ENCODE measurements around the gene PLEKHA1. TPM values are rescaled to one million over a fixed set of nuclear protein-coding genes. Genes with fewer than 3 reads are reported as not detected.
A peak's percentile ranks its signal among the peaks of the same experiment; 100 is the strongest.

PLEKHA1 gene
- total and polyA plus RNA-seq, 2 of the 13 experiments (the other 11 are each of a cell fraction or from before 2014, with no cell fraction given) = 32.2 to 53.3 TPM

- TF ChIP-seq ZNF768 (CRISPR knock-in tag; IDR thresholded peaks at IDR 0.05) = no peak
- TF ChIP-seq ZFP37 (CRISPR knock-in tag; IDR thresholded peaks at IDR 0.05; ENCODE audit: borderline replicate concordance) = 0 out of 2 replicates have a peak, but pooled peaks have one; percentile 62
- no peak for TF ChIP-seq ATF6 (CRISPR knock-in tag; conservative IDR thresholded peaks at IDR 0.05)
- TF ChIP-seq ZNF552 (CRISPR knock-in tag; IDR thresholded peaks at IDR 0.05; ENCODE audit: borderline replicate concordance) = no peak
- no peak for TF ChIP-seq MYNN (CRISPR knock-in tag; IDR thresholded peaks at IDR 0.05; ENCODE audit: low read depth)
- no peak for TF ChIP-seq ZNF296 (CRISPR knock-in tag; conservative IDR thresholded peaks at IDR 0.05)
- no peak for TF ChIP-seq ZSCAN31 (CRISPR knock-in tag; IDR thresholded peaks at IDR 0.05; ENCODE audit: low read depth)
- no peak for TF ChIP-seq TOPORS (CRISPR knock-in tag; IDR thresholded peaks at IDR 0.05)
- no peak for TF ChIP-seq HOXD1 (CRISPR knock-in tag; IDR thresholded peaks at IDR 0.05)
- TF ChIP-seq ZKSCAN1 (IDR thresholded peaks at IDR 0.05; ENCODE audit: low read length) = 0 out of 2 replicates have a peak, but pooled peaks have one; percentile 15
- peak; percentile 98 for TF ChIP-seq FOSL2 (CRISPR knock-in tag; IDR thresholded peaks at IDR 0.05)
- no peak for TF ChIP-seq ZNF484 (CRISPR knock-in tag; IDR thresholded peaks at IDR 0.05; ENCODE audit: borderline replicate concordance, low read depth)
- no peak for TF ChIP-seq RFX1 (IDR thresholded peaks at IDR 0.05)
- TF ChIP-seq ZNF737 (CRISPR knock-in tag; IDR thresholded peaks at IDR 0.05; ENCODE audit: borderline replicate concordance) = no peak
- TF ChIP-seq ZNF704 (CRISPR knock-in tag; IDR thresholded peaks at IDR 0.05; ENCODE audit: borderline replicate concordance) = no peak
- TF ChIP-seq POLR2AphosphoS2 (IDR thresholded peaks at IDR 0.05; ENCODE audit: low read depth, low read length) = no peak
- TF ChIP-seq PAXIP1 (CRISPR knock-in tag; conservative IDR thresholded peaks at IDR 0.05) = peak; percentile 85
- TF ChIP-seq RNF219 (CRISPR knock-in tag; IDR thresholded peaks at IDR 0.05) = no peak
- peak; percentile 23; the same call in 1 of the 2 replicates for TF ChIP-seq ZNF430 (CRISPR knock-in tag; IDR thresholded peaks at IDR 0.05)
- no peak for TF ChIP-seq SRF (IDR thresholded peaks at IDR 0.05; ENCODE audit: low read depth, low read length)
- no peak; the same call in 1 of the 2 replicates for TF ChIP-seq ZBTB34 (CRISPR knock-in tag; IDR thresholded peaks at IDR 0.05)
These were observed 29.7 kb upstream of the PLEKHA1 start (continued) for GRCh38 chr10:122344741-122345258.
